NCI-H2107 treated with DMSO at 0.1 percent for 48 hours (cell line): ENCODE measurements around the gene FKBP1B.
A peak's percentile ranks its signal among the peaks of the same experiment; 100 is the strongest.
"Not testable (repeated sequence)": the region's sequence is repeated elsewhere in the genome, so short reads cannot be mapped to it uniquely, and the experiment has no call there.

ENCODE experiments used
- DNase-seq: peaks from one replicate; lab custom pipeline; 2025; ENCODE audit not compliant: unreplicated experiment; lab: John Stamatoyannopoulos, UW

Gene FKBP1B

GRCh38 chr2:24022324-24022974 is 27.1 kb upstream of the FKBP1B start:
- DNase-seq = no peak

- DNase-seq = no peak
Observed at GRCh38 chr2:24022975-24023575, 26.5 kb upstream of the FKBP1B start.

- DNase-seq = no peak
Observed at GRCh38 chr2:24024018-24024417, 25.5 kb upstream of the FKBP1B start.

DNA sequence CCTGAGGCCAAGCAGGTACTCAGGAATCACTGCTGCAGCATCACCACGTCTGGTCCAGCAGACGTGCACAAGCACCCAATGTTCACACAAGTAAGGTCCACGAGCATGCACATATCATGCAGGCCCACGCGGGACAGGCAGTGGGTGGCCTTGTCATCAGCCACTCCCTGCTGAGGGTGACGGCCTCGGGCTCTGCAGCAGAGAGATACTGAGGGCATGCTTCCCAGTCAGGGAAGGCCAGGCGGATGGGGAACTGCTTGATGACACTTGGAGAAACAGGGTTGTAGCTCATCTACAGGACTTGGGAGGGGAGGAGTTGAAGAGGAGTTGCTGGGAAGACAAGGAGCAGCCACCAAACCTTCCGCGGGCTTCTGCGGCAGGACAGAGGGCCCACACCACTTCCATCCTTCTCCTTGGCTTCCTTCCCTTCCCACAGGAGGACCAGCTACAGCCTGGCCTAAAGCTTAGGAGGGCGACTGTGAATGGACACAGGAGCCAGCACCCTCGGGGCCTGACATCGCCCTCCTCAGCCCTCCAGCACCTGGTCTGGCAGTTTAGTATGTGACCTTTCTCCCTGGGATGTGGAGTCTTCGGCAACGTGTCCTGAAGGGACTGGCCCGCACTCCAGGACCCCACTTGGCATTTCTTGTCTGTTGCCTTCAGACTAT is 24.4 kb upstream of the FKBP1B start:
- DNase-seq = no peak

- no peak for DNase-seq
Observed at GRCh38 chr2:24026233-24026632, 23.3 kb upstream of the FKBP1B start.

DNA sequence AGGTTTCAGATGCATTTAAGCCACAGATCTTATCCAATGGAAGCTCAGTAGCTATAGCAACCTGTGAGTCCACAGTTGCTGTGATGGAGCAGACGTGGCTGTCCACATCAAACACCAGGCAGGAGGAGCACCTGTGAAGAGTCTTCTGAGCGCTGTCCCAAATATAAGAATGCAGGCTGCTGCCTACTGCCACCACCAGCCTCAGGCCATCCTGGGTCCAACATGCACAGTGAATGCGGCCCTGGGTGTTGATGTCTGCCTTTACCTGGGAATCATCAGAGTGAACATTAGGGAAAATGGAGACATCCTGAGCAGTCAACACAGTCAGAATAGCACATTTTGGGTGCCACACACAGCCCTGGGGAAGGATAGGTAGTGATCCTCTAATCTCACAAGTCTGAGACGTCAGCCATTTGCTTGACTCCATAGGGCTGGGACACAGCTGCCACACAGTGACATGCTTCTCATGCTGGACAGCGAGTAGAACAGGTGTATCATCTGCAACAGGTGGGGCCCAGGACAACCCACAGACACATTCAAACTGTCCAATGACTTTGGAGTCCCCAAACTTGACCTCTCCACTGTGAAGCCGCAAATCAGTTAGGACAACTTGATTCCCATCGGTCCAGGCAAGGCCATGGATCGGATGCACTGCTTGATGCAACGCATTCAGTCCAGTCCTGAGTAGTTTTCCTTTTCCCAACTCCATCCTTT is 10.6 kb upstream of the FKBP1B start:
- no peak for DNase-seq

GRCh38 chr2:24040511-24040910 is 9.0 kb upstream of the FKBP1B start:
- no peak for DNase-seq

DNA sequence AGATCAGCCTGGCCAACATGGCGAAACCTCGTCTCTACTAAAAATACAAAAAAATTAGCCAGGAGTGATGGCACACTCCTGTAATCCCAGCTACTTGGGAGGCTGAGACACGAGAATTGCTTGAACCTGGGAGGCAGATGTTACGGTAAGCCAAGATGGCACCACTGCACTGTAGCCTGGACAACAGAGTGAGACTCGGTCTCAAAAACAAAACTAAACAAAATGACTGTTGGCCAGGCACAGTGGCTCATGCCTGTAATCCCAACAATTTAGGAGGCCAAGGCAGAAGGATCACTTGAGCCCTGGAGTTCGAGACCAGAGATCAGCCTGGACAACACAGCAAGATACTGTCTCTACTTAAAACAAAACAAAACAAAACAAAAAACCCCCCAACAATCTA is 6.4 kb upstream of the FKBP1B start:
- not testable (repeated sequence) for DNase-seq

DNA sequence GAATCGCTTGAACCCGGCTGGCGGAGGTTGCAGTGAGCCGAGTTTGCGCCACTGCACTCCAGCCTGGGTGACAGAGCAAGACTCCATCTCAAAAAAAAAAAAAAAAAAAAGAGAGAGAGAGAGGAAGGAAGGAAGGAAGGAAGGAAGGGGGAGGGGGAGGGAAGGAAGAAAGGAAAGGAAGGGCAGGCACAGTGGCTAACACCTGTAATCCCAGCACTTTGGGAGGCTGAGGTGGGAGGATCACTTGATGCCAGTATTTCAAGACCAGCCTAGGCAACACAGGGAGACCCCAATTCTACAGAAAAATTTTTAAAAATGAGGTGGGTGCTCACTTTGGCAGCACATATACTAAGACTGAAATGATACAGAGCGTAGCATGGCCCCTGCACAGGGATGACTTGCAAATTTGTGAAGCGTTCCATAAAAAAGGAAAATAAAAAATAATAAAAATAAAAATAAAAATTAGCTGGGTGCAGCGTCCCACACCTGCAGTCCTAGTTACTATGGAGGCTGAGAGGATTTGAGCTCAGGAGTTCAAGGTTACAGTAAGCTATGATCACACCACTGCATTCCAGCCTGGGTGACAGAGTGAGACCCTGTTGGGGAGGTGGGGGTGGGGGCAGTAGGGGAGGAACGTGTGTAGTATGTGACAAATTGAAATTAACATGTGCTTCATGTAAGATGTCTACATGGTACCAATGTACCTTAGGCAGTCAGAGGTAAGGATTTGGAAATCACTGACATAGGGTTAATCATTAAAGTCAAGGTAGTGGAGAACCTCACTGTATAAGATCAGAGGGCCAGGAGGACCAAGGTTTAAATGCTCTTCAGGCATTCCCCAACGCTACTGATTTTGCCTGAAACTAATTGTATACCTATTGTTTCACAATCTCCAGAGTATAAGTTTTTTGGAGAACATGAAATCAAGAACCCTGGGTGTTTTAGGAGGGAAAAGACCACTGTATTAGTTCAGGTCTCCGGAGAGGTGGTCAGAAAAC is 3.7 kb upstream of the FKBP1B start:
- DNase-seq = no peak

GRCh38 chr2:24046599-24046929 is 3.0 kb upstream of the FKBP1B start:
- DNase-seq = no peak

GRCh38 chr2:24046930-24047702 is 2.4 kb upstream of the FKBP1B start, which contains the start of gene WDCP:
Gene WDCP, minus strand, starts transcription at chr2:24047391. Its CDS starts 7,897 bp downstream, at chr2:24039494.
- DNase-seq = peak; percentile 98

GRCh38 chr2:24047703-24048033 is 1.9 kb upstream of the FKBP1B start:
- no peak for DNase-seq

DNA sequence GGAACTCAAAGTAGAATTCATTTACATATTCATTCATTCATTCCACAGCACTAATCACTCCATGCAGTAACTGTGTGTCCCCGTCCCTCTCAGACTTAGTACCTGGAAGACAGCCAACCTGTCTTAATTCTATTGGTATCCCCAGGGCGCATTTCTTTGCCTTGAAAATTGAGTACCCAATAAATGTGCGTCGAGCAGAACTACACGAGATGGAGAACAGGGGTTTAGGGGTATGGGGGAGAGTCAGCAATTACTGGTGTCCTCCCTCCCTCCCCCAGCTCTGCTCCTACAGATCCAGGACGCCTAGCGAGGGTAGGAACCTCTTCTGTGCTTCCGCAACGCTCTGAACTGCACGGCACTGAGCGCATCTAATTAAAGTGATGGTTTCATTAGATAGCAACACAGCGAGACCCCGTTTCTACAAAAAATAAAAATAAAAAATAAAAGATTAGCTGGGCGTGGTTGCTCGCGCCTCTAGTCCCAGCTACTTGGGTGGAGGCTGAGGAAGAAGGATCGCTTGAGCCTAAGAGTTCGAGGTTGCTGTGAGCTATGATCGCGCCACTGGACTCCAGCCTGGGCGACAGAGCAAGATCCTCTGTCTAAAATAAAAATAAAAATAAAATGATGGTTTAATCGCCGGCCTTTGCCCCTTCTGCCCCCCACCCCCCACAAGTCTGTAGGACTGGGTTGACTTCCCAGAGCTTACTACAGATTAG is 614 bp upstream of the FKBP1B start:
- DNase-seq = no peak

- DNase-seq = no peak
Observed at GRCh38 chr2:24050041-24050979, 769 bp downstream of the FKBP1B start.

- DNase-seq = no peak
Observed at GRCh38 chr2:24051833-24052232, 2.3 kb downstream of the FKBP1B start.

GRCh38 chr2:24052951-24053350 is 3.4 kb downstream of the FKBP1B start:
- DNase-seq = no peak

GRCh38 chr2:24054366-24055010 is 4.9 kb downstream of the FKBP1B start:
- no peak for DNase-seq

GRCh38 chr2:24055750-24056149 is 6.2 kb downstream of the FKBP1B start:
- no peak for DNase-seq
